Activated CD8-positive, alpha-beta T cell treated with anti-CD3 and anti-CD28 coated beads for 36 hours (primary cell): ENCODE measurements around the gene PPM1L. TPM values are rescaled to one million over a fixed set of nuclear protein-coding genes. Genes with fewer than 3 reads are reported as not detected.

ENCODE experiments used
- ATAC-seq: fragments of 200-7000 bp; cut with Tn5 transposase; one replicate; pipeline ENCODE4 v1.10.0; 2021; ENCODE audit warnings: mild to moderate bottlenecking, moderate library complexity
- CTCF ChIA-PET: fragments of 350-600 bp; sonication (Branson Sonifier 250); formaldehyde crosslinking; loops from one replicate; lab custom pipeline; 2021; ENCODE audit warnings: antibody characterized with exemption; lab: Charles Lee
- POLR2A ChIA-PET: fragments of 350-600 bp; sonication (Branson Sonifier 250); formaldehyde crosslinking; loops from one replicate; lab custom pipeline; 2021; ENCODE audit warnings: antibody characterized with exemption; lab: Charles Lee
- DNase-seq: peaks from one replicate; pipeline ENCODE4 v3.0.0-alpha.2; 2020
- H3K27ac Mint-ChIP-seq: one replicate; pipeline ENCODE4 v1.8.0; 2021; ENCODE audit warnings: mild to moderate bottlenecking, mixed read lengths
- H3K27me3 Mint-ChIP-seq: one replicate; pipeline ENCODE4 v1.8.0; 2021; ENCODE audit warnings: mixed read lengths
- H3K36me3 Mint-ChIP-seq: one replicate; pipeline ENCODE4 v1.8.0; 2021; ENCODE audit warnings: low read depth, mixed read lengths
- H3K4me1 Mint-ChIP-seq: one replicate; pipeline ENCODE4 v1.8.0; 2021; ENCODE audit warnings: low read depth, mixed read lengths
- H3K4me3 Mint-ChIP-seq: one replicate; pipeline ENCODE4 v1.8.0; 2021; ENCODE audit warnings: mild to moderate bottlenecking, moderate library complexity, mixed read lengths
- H3K9me3 Mint-ChIP-seq: one replicate; pipeline ENCODE4 v1.8.0; 2021; ENCODE audit warnings: mixed read lengths
- CTCF ChIP-seq: fragments of 200-600 bp; IDR thresholded peaks from one replicate; pipeline ENCODE4 v1.8.0; 2022; ENCODE audit warnings: antibody characterized with exemption, mild to moderate bottlenecking
- intact Hi-C: fragments of 100-400 bp; cut with micrococcal nuclease; formaldehyde crosslinking; loops from one replicate; pipeline ENCODE4 v1.10.0; 2022
- total RNA-seq, 2 experiments: library from RNA; stranded (reverse); gene quantifications; one replicate each; pipeline ENCODE4 v1.2.3, GENCODE V29; 2021

PPM1L gene
- total RNA-seq, 2 experiments from 2014 or later: 2.6 to 2.7 TPM

- no peak for TF ChIP-seq CTCF
- intact Hi-C loops: no loop called here
- H3K36me3 Mint-ChIP-seq: no peaks in the 10 kb centered on the region
- no peak for ATAC-seq
- ChIA-PET CTCF (interaction anchor here (2.1 kb wide), 1 partner anchor 132 kb away, joined by 5 read pairs; no protein-coding TSS in a partner anchor), POLR2A (no interaction called here)
- no peaks in the 10 kb centered on the region for H3K4me1 Mint-ChIP-seq
- H3K27ac Mint-ChIP-seq: no peak overlapping the region
- DNase-seq: no peak
- H3K9me3 Mint-ChIP-seq: no peaks in the 10 kb centered on the region
- H3K27me3 Mint-ChIP-seq: peaks cover 1% of the 10 kb centered on the region
- no peak overlapping the region for H3K4me3 Mint-ChIP-seq
Measured at GRCh38 chr3:160809453-160809852, 53.4 kb downstream of the PPM1L start.

DNA sequence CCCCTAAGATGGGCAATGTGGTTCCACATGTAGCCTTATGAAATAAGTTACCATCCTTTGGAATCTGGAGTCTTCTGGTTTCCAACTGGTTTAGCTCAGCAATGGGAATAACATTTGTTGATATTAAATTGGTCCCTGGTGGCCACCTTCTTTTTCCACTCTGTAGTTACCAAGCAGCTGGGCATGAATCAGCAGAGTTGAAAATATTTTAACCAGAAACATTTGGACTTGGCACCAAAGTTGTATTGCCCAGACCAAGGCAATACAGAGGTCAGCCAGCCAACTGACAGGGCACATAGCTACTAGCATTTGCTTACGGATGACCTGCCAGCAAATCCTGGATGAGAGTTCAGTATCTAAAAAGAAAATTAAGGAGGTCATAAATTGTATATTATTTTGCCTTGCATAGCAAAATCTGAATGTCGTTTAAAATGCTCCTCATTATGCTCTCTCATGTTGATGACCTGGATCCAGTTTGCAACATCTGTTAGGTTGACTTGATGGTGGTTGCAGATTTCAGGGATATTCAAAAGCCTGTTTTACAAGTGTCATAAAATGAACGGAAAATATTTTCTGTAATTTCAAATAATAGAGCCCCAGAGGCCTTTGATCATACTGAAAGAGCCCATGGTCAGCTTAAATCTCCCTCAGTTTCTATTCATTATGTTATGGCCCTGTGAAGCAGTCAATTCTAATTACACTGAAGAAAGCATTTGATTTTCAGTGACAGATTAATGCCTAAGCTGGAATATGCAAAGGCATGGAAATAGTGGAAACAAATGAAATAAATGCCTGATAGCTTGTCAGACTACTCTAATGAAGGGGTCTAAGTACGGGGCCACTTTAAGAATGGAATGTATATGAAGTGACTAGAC lies 54.6 kb downstream of the PPM1L start:
- Mint-ChIP-seq H3K27me3 (no peaks in the 10 kb centered on the region), H3K9me3 (no peaks in the 10 kb centered on the region), H3K4me3 (no peak overlapping the region), H3K27ac (no peak overlapping the region), H3K4me1 (no peaks in the 10 kb centered on the region), H3K36me3 (no peaks in the 10 kb centered on the region)
- ATAC-seq (no peak), DNase-seq (no peak)
- CTCF ChIA-PET: interaction anchor here (0.7 to 2.1 kb wide), 3 partner anchors 21 to 131 kb away, joined by 3 to 5 read pairs (median 4); no protein-coding TSS in a partner anchor
- POLR2A ChIA-PET: interaction anchor here (0.6 kb wide), 1 partner anchor 15 kb away, joined by 3 read pairs; no protein-coding TSS in a partner anchor
- intact Hi-C loops: no loop called here
- TF ChIP-seq CTCF: no peak

DNA sequence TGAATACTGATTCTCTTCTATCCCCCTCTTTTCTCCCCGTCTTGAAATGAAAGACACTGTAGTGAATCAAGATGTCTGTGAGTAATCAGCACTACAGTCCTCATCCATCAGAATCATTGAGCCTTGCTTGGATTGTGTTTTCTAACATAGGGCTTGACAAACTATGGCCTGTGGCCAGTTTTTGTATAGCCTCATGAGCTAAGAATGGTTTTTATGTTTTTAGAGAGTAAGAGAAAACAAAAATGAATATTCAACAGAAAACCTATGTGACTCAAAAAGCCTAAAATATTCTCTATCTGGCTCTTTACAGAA lies 55.2 kb downstream of the PPM1L start:
- ChIA-PET CTCF (interaction anchor here (0.7 to 1.3 kb wide), 2 partner anchors 20 to 31 kb away, joined by 3 to 4 read pairs; no protein-coding TSS in a partner anchor), POLR2A (no interaction called here)
- no peak for TF ChIP-seq CTCF
- Mint-ChIP-seq H3K27me3 (no peaks in the 10 kb centered on the region), H3K4me1 (no peaks in the 10 kb centered on the region), H3K9me3 (no peaks in the 10 kb centered on the region), H3K4me3 (no peak overlapping the region), H3K36me3 (no peaks in the 10 kb centered on the region), H3K27ac (no peak overlapping the region)
- ATAC-seq (no peak), DNase-seq (no peak)
- intact Hi-C loops: no loop called here

- no peak overlapping the region for H3K4me3 Mint-ChIP-seq
- POLR2A ChIA-PET: no interaction called here
- no peaks in the 10 kb centered on the region for H3K9me3 Mint-ChIP-seq
- H3K27ac Mint-ChIP-seq: no peak overlapping the region
- H3K4me1 Mint-ChIP-seq: no peaks in the 10 kb centered on the region
- DNase-seq (no peak), ATAC-seq (no peak)
- no peaks in the 10 kb centered on the region for H3K27me3 Mint-ChIP-seq
- intact Hi-C loops: no loop called here
- CTCF ChIA-PET: no interaction called here
- no peaks in the 10 kb centered on the region for H3K36me3 Mint-ChIP-seq
- TF ChIP-seq CTCF: no peak
Measured at GRCh38 chr3:160812304-160812703, 56.3 kb downstream of the PPM1L start.

DNA sequence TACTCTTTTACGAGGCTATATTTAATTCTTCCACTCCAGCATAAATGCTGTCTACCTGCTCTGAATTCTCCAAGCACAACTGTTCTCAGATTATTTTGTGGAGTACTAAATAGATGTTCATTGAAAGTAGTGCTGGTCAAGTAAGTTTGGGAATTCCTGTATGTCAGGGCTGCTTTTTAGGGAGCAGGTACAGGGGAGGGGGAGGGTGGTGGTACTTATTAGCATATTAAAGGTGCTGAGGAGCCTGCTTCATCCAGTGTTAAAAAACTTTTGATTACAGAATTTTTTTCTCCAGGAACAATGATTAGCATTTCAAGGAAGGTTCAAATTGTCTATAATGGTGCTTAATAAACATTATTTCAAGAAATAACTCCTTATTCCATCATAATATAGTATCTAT lies 59.2 kb downstream of the PPM1L start:
- no peak for TF ChIP-seq CTCF
- Mint-ChIP-seq H3K27me3 (no peaks in the 10 kb centered on the region), H3K4me3 (no peak overlapping the region), H3K9me3 (no peaks in the 10 kb centered on the region), H3K27ac (no peak overlapping the region), H3K36me3 (no peaks in the 10 kb centered on the region), H3K4me1 (no peaks in the 10 kb centered on the region)
- ChIA-PET CTCF (no interaction called here), POLR2A (no interaction called here)
- no peak for DNase-seq
- intact Hi-C loops: no loop called here
- no peak for ATAC-seq
